Neuronal stem cell (in vitro differentiated cells): ENCODE results near the gene TENT4B.

ENCODE experiments used
- DNase-seq: peaks from one replicate; pipeline ENCODE4 v3.0.0-alpha.2; 2013; ENCODE audit warnings: low spot score
- H2AFZ ChIP-seq: one replicate; pipeline ENCODE4 v1.6.1; 2013; ENCODE audit warnings: mild to moderate bottlenecking, low read length, inconsistent platforms
- H2AK5ac ChIP-seq: 2 replicates; pipeline ENCODE4 v1.6.1; 2013; ENCODE audit warnings: low read depth, mild to moderate bottlenecking, inconsistent platforms, low read length, moderate library complexity, mixed read lengths
- H2BK120ac ChIP-seq: 2 replicates; pipeline ENCODE4 v1.6.1; 2013; ENCODE audit warnings: low read depth, mild to moderate bottlenecking, inconsistent platforms, low read length, moderate library complexity, mixed read lengths
- H2BK12ac ChIP-seq: one replicate; pipeline ENCODE4 v1.6.1; 2013; ENCODE audit warnings: low read length, inconsistent platforms
- H2BK15ac ChIP-seq: 2 replicates; pipeline ENCODE4 v1.6.1; 2013; ENCODE audit warnings: mild to moderate bottlenecking, low read length, inconsistent platforms, mixed read lengths
- H2BK5ac ChIP-seq: one replicate; pipeline ENCODE4 v1.6.1; 2013; ENCODE audit warnings: inconsistent platforms, mild to moderate bottlenecking, low read length, moderate library complexity
- H3K14ac ChIP-seq: one replicate; pipeline ENCODE4 v1.6.1; 2013; ENCODE audit warnings: low read length, inconsistent platforms
- H3K18ac ChIP-seq: 2 replicates; pipeline ENCODE4 v1.6.1; 2013; ENCODE audit warnings: low read length, inconsistent platforms
- H3K23ac ChIP-seq: 2 replicates; pipeline ENCODE4 v1.6.1; 2013; ENCODE audit warnings: low read depth, mild to moderate bottlenecking, mixed read lengths, low read length, inconsistent platforms; ENCODE audit not compliant: poor library complexity
- H3K27ac ChIP-seq: replicated peaks from 3 replicates; pipeline ENCODE4 v1.5.1; 2013; ENCODE audit warnings: low read length, inconsistent platforms
- H3K27me3 ChIP-seq, 3 experiments: 2 replicates each; pipeline ENCODE4 v1.6.1; 2013; ENCODE audit warnings: low read length in 3 of 3, mild to moderate bottlenecking in 2 of 3, inconsistent platforms in 1 of 3, low read depth in 1 of 3, mixed read lengths in 1 of 3, moderate library complexity in 1 of 3; ENCODE audit not compliant: control insufficient read depth in 3 of 3, insufficient read depth in 3 of 3
- H3K36me3 ChIP-seq, 2 donors: replicated peaks in 1 of 2; 2 replicates each; pipeline ENCODE4 v1.6.1; 2013; ENCODE audit warnings: low read length in 2 of 2; ENCODE audit not compliant: control insufficient read depth in 2 of 2, insufficient read depth in 2 of 2
- H3K4ac ChIP-seq: 2 replicates; pipeline ENCODE4 v1.6.1; 2013; ENCODE audit warnings: inconsistent platforms, mild to moderate bottlenecking, low read length, moderate library complexity
- H3K4me1 ChIP-seq, 2 donors: 1 replicate in 1 of 2; 2 replicates in 1 of 2; pipeline ENCODE4 v1.6.1; 2013; ENCODE audit warnings: low read length in 2 of 2, low read depth in 1 of 2; ENCODE audit not compliant: control insufficient read depth in 2 of 2, insufficient read depth in 1 of 2
- H3K4me2 ChIP-seq: one replicate; pipeline ENCODE4 v1.6.1; 2013; ENCODE audit warnings: mild to moderate bottlenecking, low read length, inconsistent platforms; ENCODE audit not compliant: insufficient read depth, poor library complexity, severe bottlenecking
- H3K4me3 ChIP-seq, 2 donors: 2 replicates each; pipeline ENCODE4 v1.5.1; 2013; ENCODE audit warnings: low read length in 2 of 2, mild to moderate bottlenecking in 2 of 2, inconsistent platforms in 1 of 2, moderate library complexity in 1 of 2
- H3K79me1 ChIP-seq: one replicate; pipeline ENCODE4 v1.6.1; 2013; ENCODE audit warnings: low read depth, mild to moderate bottlenecking, inconsistent platforms, low read length, moderate library complexity
- H3K9ac ChIP-seq: one replicate; pipeline ENCODE4 v1.6.1; 2013; ENCODE audit warnings: mild to moderate bottlenecking, low read depth, low read length, inconsistent platforms; ENCODE audit not compliant: poor library complexity
- H3K9me3 ChIP-seq, 2 donors: replicated peaks in 1 of 2; 2 replicates each; pipeline versions ENCODE3 to v1.6.1; 2013; ENCODE audit warnings: low read length in 2 of 2, mild to moderate bottlenecking in 2 of 2, inconsistent platforms in 1 of 2, low read depth in 1 of 2, mixed read lengths in 1 of 2, moderate library complexity in 1 of 2; ENCODE audit not compliant: control insufficient read depth in 2 of 2, insufficient read depth in 1 of 2
- H4K8ac ChIP-seq: one replicate; pipeline ENCODE4 v1.6.1; 2013; ENCODE audit warnings: low read depth, mild to moderate bottlenecking, inconsistent platforms, low read length, moderate library complexity
- H4K91ac ChIP-seq: one replicate; pipeline ENCODE4 v1.6.1; 2013; ENCODE audit warnings: low read length, low read depth, mild to moderate bottlenecking, inconsistent platforms; ENCODE audit not compliant: poor library complexity
- WGBS, 2 donors: extraction: QIAGEN DNeasy Blood & Tissue Kit; methylation state at CpG; one replicate each; pipeline ENCODE4 v1.1.7; 2013; ENCODE audit warnings: missing lambda C conversion rate in 2 of 2, mixed read lengths in 1 of 2; ENCODE audit not compliant: insufficient read length in 2 of 2, insufficient replicate concordance in 1 of 2; ENCODE audit errors: extremely low coverage in 2 of 2; 5-methylcytosine and 5-hydroxymethylcytosine counted together

Gene TENT4B

DNA sequence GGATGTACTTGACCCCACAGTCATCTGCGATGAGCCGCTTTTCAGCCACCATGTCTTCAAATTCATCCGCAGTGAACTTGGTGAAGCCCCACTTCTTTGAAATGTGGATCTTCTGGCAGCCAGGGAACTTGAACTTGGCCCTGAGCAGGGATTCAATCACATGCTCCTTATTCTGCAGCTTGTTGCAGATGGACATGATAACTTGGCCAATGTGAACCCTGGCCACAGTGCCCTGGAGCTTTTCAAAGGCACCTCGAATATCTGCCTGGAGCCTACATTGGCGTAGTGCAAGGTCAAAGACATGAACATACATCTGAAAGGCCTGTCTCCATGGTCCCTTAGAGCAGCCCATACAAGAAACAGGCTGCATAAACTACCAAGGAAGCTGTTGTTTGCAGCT, 1.8 kb upstream of the TENT4B start:
- Histone ChIP-seq H3K9me3 (no peaks in the 10 kb centered on the region), H3K27me3 (no peaks in the 10 kb centered on the region), H3K23ac (no peak overlapping the region), H2BK12ac (no peak overlapping the region), H3K4me2 (no peak overlapping the region), H3K14ac (no peak overlapping the region), H2BK120ac (no peak overlapping the region), H2AFZ (peak overlapping the region; percentile 100), H2AK5ac (no peak overlapping the region), H3K18ac (no peak overlapping the region), H3K36me3 (no peaks in the 10 kb centered on the region), H4K91ac (no peak overlapping the region), H3K4me1 (peaks cover 3 to 19% of the 10 kb centered on the region in 2 donors), H3K9ac (no peak overlapping the region), H3K4me3 (no peak overlapping the region), H3K79me1 (peaks cover 8% of the 10 kb centered on the region), H3K4ac (no peak overlapping the region), H2BK5ac (no peak overlapping the region), H4K8ac (no peak overlapping the region), H3K27ac (no peak overlapping the region), H2BK15ac (no peak overlapping the region)
- no peak for DNase-seq
- WGBS, 2 donors = no CpG with 5 or more reads among the region's 5 CpGs

DNA sequence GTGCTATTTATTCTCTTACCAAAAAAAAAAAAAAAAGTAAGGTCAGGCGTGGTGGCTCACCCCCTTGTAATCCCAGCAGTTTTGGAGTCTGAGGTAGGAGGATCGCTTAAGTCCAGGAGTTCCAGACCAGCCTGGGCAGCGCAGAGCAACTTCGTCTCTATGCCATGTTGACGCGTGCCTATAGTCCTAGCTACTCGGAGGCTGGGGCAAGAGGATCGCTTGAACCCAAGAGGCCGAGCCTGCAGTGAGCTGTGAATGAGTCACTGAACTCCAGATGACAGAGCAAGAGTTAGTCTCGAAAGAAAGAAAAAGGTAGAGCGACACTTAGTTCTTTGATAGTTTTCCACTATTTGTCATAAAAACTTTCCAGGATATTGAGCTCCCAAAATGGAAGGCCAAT, 1.4 kb upstream of the TENT4B start:
- H3K23ac ChIP-seq = no peak overlapping the region
- H3K79me1 ChIP-seq = peaks cover 8% of the 10 kb centered on the region
- H2AK5ac ChIP-seq = no peak overlapping the region
- H2BK5ac ChIP-seq = no peak overlapping the region
- H3K4ac ChIP-seq = no peak overlapping the region
- H3K27ac ChIP-seq = no peak overlapping the region
- H2BK15ac ChIP-seq = no peak overlapping the region
- H2AFZ ChIP-seq = peak overlapping the region; percentile 100
- no peaks in the 10 kb centered on the region for H3K9me3 ChIP-seq
- no peaks in the 10 kb centered on the region for H3K27me3 ChIP-seq
- no peak overlapping the region for H2BK12ac ChIP-seq
- no peak overlapping the region for H4K8ac ChIP-seq
- no peak overlapping the region for H3K9ac ChIP-seq
- DNase-seq = no peak
- H3K4me2 ChIP-seq = no peak overlapping the region
- no peaks in the 10 kb centered on the region for H3K36me3 ChIP-seq
- no CpG with 5 or more reads among the region's 11 CpGs for WGBS, 2 donors
- no peak overlapping the region for H4K91ac ChIP-seq
- no peak overlapping the region for H3K14ac ChIP-seq
- peaks cover 3 to 19% of the 10 kb centered on the region in 2 donors for H3K4me1 ChIP-seq
- H3K4me3 ChIP-seq = peak overlapping the region in 1 of 2 donors; percentile 94
- H3K18ac ChIP-seq = no peak overlapping the region
- no peak overlapping the region for H2BK120ac ChIP-seq

DNA sequence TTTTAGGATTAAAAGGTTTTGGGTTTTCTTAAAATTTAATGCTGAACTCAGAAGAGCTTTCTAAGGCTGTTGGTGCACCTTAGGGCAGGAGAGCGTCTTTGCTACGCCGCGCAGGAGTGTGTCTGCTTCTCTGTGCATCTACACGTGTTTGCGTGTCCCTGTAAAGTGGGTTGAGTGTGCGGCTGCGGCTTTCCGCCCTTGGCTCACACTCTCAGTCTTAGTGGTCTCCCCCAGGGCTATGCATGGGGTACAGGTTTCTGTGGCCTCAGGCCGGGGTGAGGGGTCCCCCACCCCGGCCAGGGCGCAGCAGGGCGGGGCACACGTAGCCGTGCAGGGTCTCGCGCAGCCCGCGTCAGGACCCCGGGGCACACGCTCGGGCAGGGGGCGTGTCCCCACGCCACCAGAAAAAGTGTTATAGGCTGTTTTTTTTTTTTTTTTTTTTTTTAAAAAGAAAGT, 727 bp upstream of the TENT4B start:
- peak overlapping the region; percentile 89 to 94 for H3K4me3 ChIP-seq

DNA sequence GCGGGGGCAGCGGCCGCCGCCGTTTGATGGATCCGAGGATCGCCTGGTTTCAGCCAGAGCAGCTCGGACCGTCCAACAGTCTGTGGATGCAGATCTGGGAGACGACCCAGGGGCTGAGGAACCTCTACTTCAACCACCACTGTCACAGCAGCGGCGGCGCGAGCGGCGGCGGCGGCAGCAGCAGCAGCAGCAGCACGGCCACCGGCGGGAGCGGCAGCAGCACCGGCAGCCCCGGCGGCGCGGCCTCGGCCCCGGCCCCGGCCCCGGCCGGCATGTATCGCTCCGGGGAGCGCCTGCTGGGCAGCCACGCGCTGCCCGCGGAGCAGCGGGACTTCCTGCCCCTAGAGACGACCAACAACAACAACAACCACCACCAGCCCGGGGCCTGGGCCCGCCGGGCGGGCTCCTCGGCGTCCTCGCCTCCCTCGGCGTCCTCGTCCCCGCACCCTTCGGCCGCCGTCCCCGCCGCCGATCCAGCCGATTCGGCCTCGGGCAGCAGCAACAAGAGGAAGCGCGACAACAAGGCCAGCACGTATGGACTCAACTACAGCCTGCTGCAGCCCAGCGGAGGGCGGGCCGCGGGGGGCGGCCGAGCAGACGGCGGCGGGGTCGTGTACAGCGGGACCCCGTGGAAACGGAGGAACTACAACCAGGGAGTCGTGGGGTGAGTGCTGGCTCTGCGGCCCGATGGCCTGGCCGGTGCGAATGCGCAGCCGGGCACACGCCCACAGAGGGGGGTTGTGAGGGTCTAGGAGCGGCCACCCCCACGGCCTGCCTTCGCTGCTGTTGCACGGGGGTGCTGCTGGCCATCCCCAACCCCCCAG, 702 bp downstream of the TENT4B start:
- DNase-seq = no peak

More for the DNA sequence above, 727 bp upstream of the TENT4B start:
- DNase-seq = no peak
- Histone ChIP-seq H4K8ac (no peak overlapping the region), H2BK12ac (no peak overlapping the region), H3K4me1 (peaks cover 3 to 19% of the 10 kb centered on the region in 2 donors), H3K27ac (peak overlapping the region; percentile 91), H4K91ac (no peak overlapping the region), H3K18ac (peak overlapping the region; percentile 84), H2BK15ac (peak overlapping the region; percentile 83), H3K9ac (peak overlapping the region; percentile 82), H2BK120ac (no peak overlapping the region), H2AK5ac (no peak overlapping the region), H3K4ac (no peak overlapping the region), H3K14ac (peak overlapping the region; percentile 99), H3K9me3 (no peaks in the 10 kb centered on the region), H2BK5ac (peak overlapping the region; percentile 94), H3K36me3 (no peaks in the 10 kb centered on the region), H2AFZ (peak overlapping the region; percentile 100), H3K4me2 (peak overlapping the region; percentile 93), H3K79me1 (peaks cover 8% of the 10 kb centered on the region), H3K23ac (peak overlapping the region; percentile 98), H3K27me3 (no peaks in the 10 kb centered on the region)
- WGBS, 2 donors = no CpG with 5 or more reads among the region's 24 CpGs

More for the DNA sequence above, 702 bp downstream of the TENT4B start:
- Histone ChIP-seq H2BK12ac (no peak overlapping the region), H3K36me3 (peaks cover 0 to 6% of the 10 kb centered on the region in 2 donors), H3K79me1 (peaks cover 8% of the 10 kb centered on the region), H3K27me3 (no peaks in the 10 kb centered on the region), H3K4me2 (peak overlapping the region; percentile 82), H3K23ac (peak overlapping the region; percentile 94), H3K4me3 (peak overlapping the region; percentile 87 to 94), H3K4me1 (peaks cover 3 to 19% of the 10 kb centered on the region in 2 donors), H2BK5ac (peak overlapping the region; percentile 34), H4K8ac (no peak overlapping the region), H3K14ac (peak overlapping the region; percentile 100), H2AFZ (peak overlapping the region; percentile 82), H2AK5ac (peak overlapping the region; percentile 91), H3K27ac (no peak overlapping the region), H2BK15ac (peak overlapping the region; percentile 81), H3K18ac (peak overlapping the region; percentile 96), H4K91ac (no peak overlapping the region), H3K9me3 (no peaks in the 10 kb centered on the region), H3K4ac (peak overlapping the region; percentile 44), H3K9ac (peak overlapping the region; percentile 97), H2BK120ac (peak overlapping the region; percentile 43)
- no CpG with 5 or more reads among the region's 89 CpGs for WGBS, 2 donors
